GM12878 (cell line): ENCODE data around the gene ACSF2. TPM values are rescaled to one million over a fixed set of nuclear protein-coding genes. Genes with fewer than 3 reads are reported as not detected.

Source experiments
- ATAC-seq: fragments of 200-7000 bp; cut with Tn5 transposase; 3 replicates; pipeline ENCODE4 v1.9.1; 2020; ENCODE audit warnings: mild to moderate bottlenecking, moderate library complexity
- BruUV-seq: library from RNA; stranded (reverse); fragments of 400-500 nt; replicated peaks from 2 replicates; lab custom pipeline; 2021; lab: Mats Ljungman, UMichigan
- CTCF ChIA-PET: fragments of 300-600 bp; sonication (Branson Sonifier 250); formaldehyde crosslinking; extraction: SDS; loops from one replicate; lab custom pipeline; 2021; ENCODE audit warnings: inconsistent platforms; lab: Yijun Ruan, JAX
- POLR2A ChIA-PET: fragments of 350-600 bp; formaldehyde crosslinking; extraction: SDS; loops from one replicate; lab custom pipeline; 2021; ENCODE audit warnings: inconsistent platforms; lab: Charles Lee
- RAD21 ChIA-PET: fragments of 300-600 bp; sonication (Branson Sonifier 250); formaldehyde crosslinking; loops from one replicate; lab custom pipeline; 2023; ENCODE audit warnings: antibody characterized with exemption; ENCODE audit not compliant: unreplicated experiment; lab: Charles Lee
- SMC1A ChIA-PET: fragments of 300-600 bp; sonication (Branson Sonifier 250); formaldehyde crosslinking; loops from one replicate; lab custom pipeline; 2023; ENCODE audit not compliant: unreplicated experiment, uncharacterized antibody; lab: Charles Lee
- DNase-seq: peaks from one replicate; pipeline ENCODE4 v3.0.0-alpha.2; 2011; ENCODE audit warnings: low read depth, low spot score
- FAIRE-seq: peaks from 3 replicates; lab custom pipeline; 2011; peaks lifted over from hg19 to GRCh38; lab: Jason Lieb, UNC
- H2AFZ ChIP-seq: 2 replicates; pipeline ENCODE4 v1.6.0; 2011; ENCODE audit warnings: low read depth, low read length, control low read depth; ENCODE audit not compliant: control insufficient read depth
- H3K27ac ChIP-seq: 2 replicates; pipeline ENCODE4 v1.5.1; 2011; ENCODE audit warnings: control low read depth; ENCODE audit not compliant: control insufficient read depth, insufficient read depth
- H3K27me3 ChIP-seq, 2 experiments: replicated peaks in 1 of 2; 2 replicates each; pipeline versions ENCODE4 v1.6.0 to v1.6.1; 2011; ENCODE audit warnings: low read length in 1 of 2; ENCODE audit not compliant: control insufficient read depth in 2 of 2, insufficient read depth in 2 of 2
- H3K36me3 ChIP-seq, 2 experiments: 2 replicates each; pipeline ENCODE4 v1.5.1; 2011; ENCODE audit warnings: low read length in 1 of 2; ENCODE audit not compliant: control insufficient read depth in 2 of 2, insufficient read depth in 2 of 2
- H3K4me1 ChIP-seq: 2 replicates; pipeline ENCODE4 v1.6.1; 2011; ENCODE audit warnings: mild to moderate bottlenecking, low read length, moderate library complexity, mixed read lengths; ENCODE audit not compliant: control insufficient read depth, insufficient read depth
- H3K4me2 ChIP-seq: 2 replicates; pipeline ENCODE4 v1.6.0; 2011; ENCODE audit warnings: control low read depth; ENCODE audit not compliant: control insufficient read depth, insufficient read depth
- H3K4me3 ChIP-seq: fragments of 200-600 bp; sonication (generic); 2 replicates; pipeline ENCODE4 v1.5.1; 2016
- H3K79me2 ChIP-seq: 2 replicates; pipeline ENCODE4 v1.6.0; 2011; ENCODE audit warnings: low read length; ENCODE audit not compliant: control insufficient read depth, insufficient read depth
- H3K9ac ChIP-seq: 2 replicates; pipeline ENCODE4 v1.8.0; 2011; ENCODE audit warnings: low read length, control low read depth, mixed read lengths; ENCODE audit not compliant: control insufficient read depth, insufficient read depth
- H3K9me3 ChIP-seq: replicated peaks from 3 replicates; pipeline ENCODE4 v1.5.1; 2011; ENCODE audit warnings: mild to moderate bottlenecking, low read length; ENCODE audit not compliant: control insufficient read depth, insufficient read depth
- H4K20me1 ChIP-seq: 2 replicates; pipeline ENCODE4 v1.6.0; 2011; ENCODE audit not compliant: control insufficient read depth, insufficient read depth
- ATF7 ChIP-seq: fragments of 450-650 bp; IDR thresholded peaks from 2 replicates; pipeline ENCODE4 v1.6.1; 2016; ENCODE audit warnings: low read depth, mild to moderate bottlenecking
- CEBPB ChIP-seq, 2 experiments: fragments of 150-350 bp in 1 of 2; IDR thresholded peaks; 2 replicates each; pipeline ENCODE4 v1.6.1; 2012 to 2014; ENCODE audit warnings: low read depth in 2 of 2, low read length in 2 of 2, borderline replicate concordance in 1 of 2, inconsistent platforms in 1 of 2
- EED ChIP-seq: sonication (generic); IDR thresholded peaks from 2 replicates; pipeline ENCODE4 v1.6.1; 2016; ENCODE audit warnings: antibody characterized with exemption, low read depth
- FOS ChIP-seq: IDR thresholded peaks from 3 replicates; pipeline ENCODE4 v1.6.1; 2011; ENCODE audit warnings: borderline replicate concordance; ENCODE audit not compliant: insufficient read length; ENCODE audit errors: extremely low read depth
- HDGF ChIP-seq: fragments of 450-650 bp; IDR thresholded peaks from 2 replicates; pipeline ENCODE4 v1.6.1; 2016; ENCODE audit warnings: antibody characterized with exemption
- IRF4 ChIP-seq: IDR thresholded peaks from 2 replicates; pipeline ENCODE4 v1.6.1; 2011; ENCODE audit warnings: low read depth, low read length
- KDM1A ChIP-seq: fragments of 200-600 bp; sonication (generic); IDR thresholded peaks from 2 replicates; pipeline ENCODE4 v1.6.1; 2016; ENCODE audit warnings: borderline replicate concordance
- LARP7 ChIP-seq: fragments of 450-650 bp; IDR thresholded peaks from 2 replicates; pipeline ENCODE4 v1.6.1; 2017; ENCODE audit warnings: mild to moderate bottlenecking
- MTA2 ChIP-seq: fragments of 450-650 bp; IDR thresholded peaks from 2 replicates; pipeline ENCODE4 v1.6.1; 2016; ENCODE audit warnings: low read depth, mild to moderate bottlenecking, moderate library complexity
- MXI1 ChIP-seq: fragments of 150-350 bp; IDR thresholded peaks from 2 replicates; pipeline ENCODE4 v1.6.1; 2011; ENCODE audit warnings: low read depth, mild to moderate bottlenecking, inconsistent platforms, low read length, improper control_type of control experiment
- NFIC ChIP-seq: IDR thresholded peaks from 2 replicates; pipeline ENCODE4 v1.6.1; 2012; ENCODE audit warnings: low read depth, mild to moderate bottlenecking, inconsistent platforms, low read length, moderate library complexity
- NR2C1 ChIP-seq: fragments of 450-650 bp; IDR thresholded peaks from 2 replicates; pipeline ENCODE4 v1.6.1; 2017; ENCODE audit warnings: antibody characterized with exemption, mild to moderate bottlenecking, moderate library complexity
- NR2C2 ChIP-seq: IDR thresholded peaks from 2 replicates; pipeline ENCODE4 v1.6.1; 2011; ENCODE audit warnings: borderline replicate concordance, low read depth; ENCODE audit not compliant: control insufficient read depth, insufficient read length
- PML ChIP-seq: IDR thresholded peaks from 2 replicates; pipeline ENCODE4 v1.6.1; 2012; ENCODE audit warnings: low read length, inconsistent platforms
- POU2F2 ChIP-seq: IDR thresholded peaks from 3 replicates; pipeline ENCODE4 v1.6.1; 2011; ENCODE audit warnings: low read depth, mild to moderate bottlenecking, low read length, borderline replicate concordance
- RAD21 ChIP-seq: IDR thresholded peaks from 2 replicates; pipeline ENCODE4 v1.6.1; 2011; ENCODE audit warnings: mild to moderate bottlenecking, low read depth, low read length, moderate library complexity; ENCODE audit not compliant: insufficient read depth
- SMARCA5 ChIP-seq: fragments of 450-650 bp; IDR thresholded peaks from 2 replicates; pipeline ENCODE4 v1.6.1; 2017; ENCODE audit warnings: mild to moderate bottlenecking
- TBL1XR1 ChIP-seq: IDR thresholded peaks from 2 replicates; pipeline ENCODE4 v1.6.1; 2012; ENCODE audit warnings: low read depth, low read length, improper control_type of control experiment
- WGBS: methylation state at CpG from one replicate; pipeline ENCODE4 v1.1.6; 2016; ENCODE audit warnings: low lambda C conversion rate; ENCODE audit not compliant: insufficient replicate concordance, insufficient coverage; ENCODE audit errors: missing lambda C conversion rate; 5-methylcytosine and 5-hydroxymethylcytosine counted together
- in situ Hi-C: fragments of 300-500 bp; cut with MboI; formaldehyde crosslinking; loops from 9 replicates; pipeline ENCODE4 v1.14.3; 2018; ENCODE audit warnings: mixed read lengths
- intact Hi-C: fragments of 100-400 bp; cut with micrococcal nuclease; formaldehyde crosslinking; loops from one replicate; pipeline ENCODE4 v1.14.2; 2022; ENCODE audit not compliant: unreplicated experiment
- polyA plus RNA-seq, 11 experiments: library from polyadenylated mRNA; depleted of rRNA in 4 of 11; unstranded in 6 of 11; stranded (reverse) in 5 of 11; fragments of >200 nt; fragmentation: Nextera tagmentation in 4 of 11; fragmentation: Illumina TruSeq in 1 of 11; extraction: Ambion mirVana in 4 of 11; extraction: Trizol in 1 of 11; gene quantifications; 1 replicate in 1 of 11; 2 replicates in 10 of 11; pipeline versions ENCODE4 v1.2.1 to v1.2.3, GENCODE V29; 2011 to 2016; ENCODE audit warnings: inconsistent platforms in 2 of 11, missing spikeins in 2 of 11, low read depth in 1 of 11
- total RNA-seq, 4 experiments: library from RNA; depleted of rRNA in 3 of 4; stranded (reverse); fragments of >200 nt in 3 of 4; fragmentation: Illumina TruSeq in 1 of 4; extraction: Trizol in 1 of 4; gene quantifications; 2 replicates each; pipeline versions ENCODE4 v1.2.1 to v1.2.3, GENCODE V29; 2013 to 2021
- TF ChIP-seq, protein P1 (sequence below): IDR thresholded peaks from 2 replicates; pipeline ENCODE4 v1.6.1; 2012; ENCODE audit warnings: low read depth, low read length, improper control_type of control experiment
- TF ChIP-seq, protein P2 (sequence below): fragments of 450-650 bp; conservative IDR thresholded peaks from 2 replicates; pipeline ENCODE4 v1.6.1; 2017; ENCODE audit warnings: mild to moderate bottlenecking, moderate library complexity
- TF ChIP-seq, protein P3 (sequence below): IDR thresholded peaks from 2 replicates; pipeline ENCODE4 v1.6.1; 2012; ENCODE audit warnings: low read depth, low read length, improper control_type of control experiment
- TF ChIP-seq, protein P4 (sequence below): IDR thresholded peaks from 2 replicates; pipeline ENCODE4 v1.6.1; 2012; ENCODE audit warnings: low read length, inconsistent platforms

ACSF2 gene
- total and polyA plus RNA-seq, 10 of the 15 experiments (the other 5 are each of a cell fraction or from before 2014, with no cell fraction given) = 7.1 to 32.8 (median 16.8) TPM

DNA sequence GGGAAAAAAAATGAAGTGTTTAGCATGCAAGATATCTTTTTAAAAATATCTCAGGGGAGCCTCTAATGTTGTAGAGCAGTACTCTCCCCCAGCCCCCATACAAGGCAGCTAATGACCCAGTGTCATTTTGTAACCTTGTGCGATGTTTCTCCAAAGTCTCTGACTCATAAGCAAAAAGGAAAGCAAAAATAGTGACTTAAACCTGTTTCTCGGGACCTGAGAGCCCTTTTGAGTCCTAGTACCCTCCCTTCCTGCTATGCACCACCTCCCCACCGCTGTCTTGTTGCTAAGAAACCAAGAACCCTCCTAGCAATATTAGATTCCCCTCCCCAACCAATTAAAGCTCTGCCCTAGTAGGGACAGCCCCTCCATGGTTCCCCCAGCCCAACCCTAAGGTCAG, 85.0 kb downstream of the ACSF2 start:
- ChIA-PET CTCF (interaction anchor here (0.9 to 5.2 kb wide), 7 partner anchors 10 to 342 kb away, joined by 3 to 25 read pairs (median 3); partner anchors contain the start of genes RSAD1 and SPATA20), POLR2A (no interaction called here), RAD21 (interaction anchor here (0.7 to 1.7 kb wide), 5 partner anchors 28 to 362 kb away, joined by 3 to 4 read pairs (median 3); no protein-coding TSS in a partner anchor), SMC1A (interaction anchor here (0.6 to 1.4 kb wide), 3 partner anchors 28 to 32 kb away, joined by 3 to 5 read pairs (median 4); no protein-coding TSS in a partner anchor)
- Histone ChIP-seq H3K4me2 (peak overlapping the region; percentile 79), H3K4me3 (peak overlapping the region; percentile 57), H4K20me1 (no peaks in the 10 kb centered on the region), H3K9me3 (no peaks in the 10 kb centered on the region), H3K9ac (peak overlapping the region; percentile 32), H3K27me3 (no peaks in the 10 kb centered on the region), H3K36me3 (no peaks in the 10 kb centered on the region), H2AFZ (peak overlapping the region; percentile 45), H3K4me1 (peaks cover 23% of the 10 kb centered on the region), H3K27ac (peak overlapping the region; percentile 75), H3K79me2 (peaks cover 3% of the 10 kb centered on the region; the same call in 1 of the 2 replicates)
- FAIRE-seq = peak; percentile 98
- intact Hi-C loops (no loop called here), in situ Hi-C loops (no loop called here)
- BruUV-seq = no TSS peak
- peak; percentile 83 for DNase-seq
- peak; percentile 88 for ATAC-seq
- 3% methylated on average over 3 of the region's 3 CpGs for whole genome bisulfite sequencing
- TF ChIP-seq NR2C1 = no peak
- TF ChIP-seq, protein P1, sequence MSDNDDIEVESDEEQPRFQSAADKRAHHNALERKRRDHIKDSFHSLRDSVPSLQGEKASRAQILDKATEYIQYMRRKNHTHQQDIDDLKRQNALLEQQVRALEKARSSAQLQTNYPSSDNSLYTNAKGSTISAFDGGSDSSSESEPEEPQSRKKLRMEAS = no peak
- TF ChIP-seq ATF7 = peak; percentile 76
- TF ChIP-seq, protein P2, sequence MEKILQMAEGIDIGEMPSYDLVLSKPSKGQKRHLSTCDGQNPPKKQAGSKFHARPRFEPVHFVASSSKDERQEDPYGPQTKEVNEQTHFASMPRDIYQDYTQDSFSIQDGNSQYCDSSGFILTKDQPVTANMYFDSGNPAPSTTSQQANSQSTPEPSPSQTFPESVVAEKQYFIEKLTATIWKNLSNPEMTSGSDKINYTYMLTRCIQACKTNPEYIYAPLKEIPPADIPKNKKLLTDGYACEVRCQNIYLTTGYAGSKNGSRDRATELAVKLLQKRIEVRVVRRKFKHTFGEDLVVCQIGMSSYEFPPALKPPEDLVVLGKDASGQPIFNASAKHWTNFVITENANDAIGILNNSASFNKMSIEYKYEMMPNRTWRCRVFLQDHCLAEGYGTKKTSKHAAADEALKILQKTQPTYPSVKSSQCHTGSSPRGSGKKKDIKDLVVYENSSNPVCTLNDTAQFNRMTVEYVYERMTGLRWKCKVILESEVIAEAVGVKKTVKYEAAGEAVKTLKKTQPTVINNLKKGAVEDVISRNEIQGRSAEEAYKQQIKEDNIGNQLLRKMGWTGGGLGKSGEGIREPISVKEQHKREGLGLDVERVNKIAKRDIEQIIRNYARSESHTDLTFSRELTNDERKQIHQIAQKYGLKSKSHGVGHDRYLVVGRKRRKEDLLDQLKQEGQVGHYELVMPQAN = no peak
- TF ChIP-seq LARP7 = no peak
- TF ChIP-seq PML = no peak
- peak; percentile 80; the same call in 1 of the 2 replicates for TF ChIP-seq IRF4
- TF ChIP-seq FOS = no peak
- TF ChIP-seq, protein P3, sequence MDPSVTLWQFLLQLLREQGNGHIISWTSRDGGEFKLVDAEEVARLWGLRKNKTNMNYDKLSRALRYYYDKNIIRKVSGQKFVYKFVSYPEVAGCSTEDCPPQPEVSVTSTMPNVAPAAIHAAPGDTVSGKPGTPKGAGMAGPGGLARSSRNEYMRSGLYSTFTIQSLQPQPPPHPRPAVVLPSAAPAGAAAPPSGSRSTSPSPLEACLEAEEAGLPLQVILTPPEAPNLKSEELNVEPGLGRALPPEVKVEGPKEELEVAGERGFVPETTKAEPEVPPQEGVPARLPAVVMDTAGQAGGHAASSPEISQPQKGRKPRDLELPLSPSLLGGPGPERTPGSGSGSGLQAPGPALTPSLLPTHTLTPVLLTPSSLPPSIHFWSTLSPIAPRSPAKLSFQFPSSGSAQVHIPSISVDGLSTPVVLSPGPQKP = no peak
- no peak for TF ChIP-seq KDM1A
- TF ChIP-seq HDGF = no peak
- 0 out of 3 replicates have a peak, but pooled peaks have one; percentile 32 for TF ChIP-seq POU2F2
- TF ChIP-seq, protein P4, sequence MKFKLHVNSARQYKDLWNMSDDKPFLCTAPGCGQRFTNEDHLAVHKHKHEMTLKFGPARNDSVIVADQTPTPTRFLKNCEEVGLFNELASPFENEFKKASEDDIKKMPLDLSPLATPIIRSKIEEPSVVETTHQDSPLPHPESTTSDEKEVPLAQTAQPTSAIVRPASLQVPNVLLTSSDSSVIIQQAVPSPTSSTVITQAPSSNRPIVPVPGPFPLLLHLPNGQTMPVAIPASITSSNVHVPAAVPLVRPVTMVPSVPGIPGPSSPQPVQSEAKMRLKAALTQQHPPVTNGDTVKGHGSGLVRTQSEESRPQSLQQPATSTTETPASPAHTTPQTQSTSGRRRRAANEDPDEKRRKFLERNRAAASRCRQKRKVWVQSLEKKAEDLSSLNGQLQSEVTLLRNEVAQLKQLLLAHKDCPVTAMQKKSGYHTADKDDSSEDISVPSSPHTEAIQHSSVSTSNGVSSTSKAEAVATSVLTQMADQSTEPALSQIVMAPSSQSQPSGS = peak; percentile 40; the same call in 1 of the 2 replicates
- TF ChIP-seq EED = 0 out of 2 replicates have a peak, but pooled peaks have one; percentile 28
- no peak for TF ChIP-seq MXI1
- TF ChIP-seq RAD21 = no peak
- no peak for TF ChIP-seq CEBPB (IDR thresholded peaks at IDR 0.05; ENCODE audit: borderline replicate concordance in 1 of 2, low read depth in 2 of 2, low read length in 2 of 2)
- no peak for TF ChIP-seq SMARCA5
- 0 out of 2 replicates have a peak, but pooled peaks have one; percentile 41 for TF ChIP-seq TBL1XR1
- TF ChIP-seq NR2C2 = no peak
- TF ChIP-seq MTA2 = peak; percentile 71
- 0 out of 2 replicates have a peak, but pooled peaks have one; percentile 19 for TF ChIP-seq NFIC
